HepG2 (cell line): ENCODE data around the gene RPS19BP1. TPM values are rescaled to one million over a fixed set of nuclear protein-coding genes. Genes with fewer than 3 reads are reported as not detected.

Source experiments
- GRHL1 ChIP-seq: sonication (generic); formaldehyde crosslinking; conservative IDR thresholded peaks from 2 replicates; pipeline ENCODE4 v1.8.0; 2022; ENCODE audit warnings: missing genetic modification reagents
- LCORL ChIP-seq, 2 experiments: fragments of 450-650 bp in 1 of 2; sonication (generic) in 1 of 2; formaldehyde crosslinking in 1 of 2; IDR thresholded peaks; 2 replicates each; pipeline versions ENCODE4 v1.5.0 to v1.6.1; 2017 to 2020; ENCODE audit warnings: antibody characterized with exemption in 1 of 2, missing genetic modification reagents in 1 of 2
- MLXIP ChIP-seq: sonication (generic); formaldehyde crosslinking; IDR thresholded peaks from 2 replicates; pipeline ENCODE4 v1.9.0; 2021; ENCODE audit warnings: missing genetic modification reagents, borderline replicate concordance
- RERE ChIP-seq: IDR thresholded peaks from 2 replicates; pipeline ENCODE4 v1.6.1; 2016; ENCODE audit warnings: low read depth, missing genetic modification reagents, missing compliant biosample characterization
- REST ChIP-seq, 2 experiments: IDR thresholded peaks; 2 replicates each; pipeline ENCODE4 v1.6.1; 2011 to 2012; ENCODE audit warnings: low read length in 2 of 2, borderline replicate concordance in 1 of 2, low read depth in 1 of 2, mild to moderate bottlenecking in 1 of 2, moderate library complexity in 1 of 2
- TMF1 ChIP-seq: sonication (generic); formaldehyde crosslinking; IDR thresholded peaks from 2 replicates; pipeline ENCODE4 v1.8.1; 2022; ENCODE audit warnings: low read depth, missing genetic modification reagents
- ZBTB42 ChIP-seq: sonication (generic); formaldehyde crosslinking; IDR thresholded peaks from 2 replicates; pipeline ENCODE4 v1.5.0; 2020; ENCODE audit warnings: mild to moderate bottlenecking, missing genetic modification reagents
- ZBTB7A ChIP-seq: sonication (generic); formaldehyde crosslinking; IDR thresholded peaks from 2 replicates; pipeline ENCODE4 v1.8.0; 2022; ENCODE audit warnings: mild to moderate bottlenecking, missing genetic modification reagents
- ZFAT ChIP-seq: sonication (generic); formaldehyde crosslinking; conservative IDR thresholded peaks from 2 replicates; pipeline ENCODE4 v1.8.1; 2023; ENCODE audit warnings: missing genetic modification reagents, inconsistent platforms
- ZFY ChIP-seq: sonication (generic); formaldehyde crosslinking; IDR thresholded peaks from 2 replicates; pipeline ENCODE4 v1.4.0; 2020; ENCODE audit warnings: missing genetic modification reagents
- ZMYM4 ChIP-seq: sonication (generic); formaldehyde crosslinking; IDR thresholded peaks from 2 replicates; pipeline ENCODE4 v1.8.1; 2023; ENCODE audit warnings: mild to moderate bottlenecking, missing genetic modification reagents
- ZNF17 ChIP-seq: sonication (generic); formaldehyde crosslinking; IDR thresholded peaks from 2 replicates; pipeline ENCODE4 v1.5.0; 2020; ENCODE audit warnings: mild to moderate bottlenecking, missing genetic modification reagents
- ZNF337 ChIP-seq: sonication (generic); formaldehyde crosslinking; IDR thresholded peaks from 2 replicates; pipeline ENCODE4 v1.5.1; 2020; ENCODE audit warnings: missing genetic modification reagents, low read depth, mild to moderate bottlenecking, borderline replicate concordance
- ZNF562 ChIP-seq: sonication (generic); formaldehyde crosslinking; IDR thresholded peaks from 2 replicates; pipeline ENCODE4 v1.8.0; 2022; ENCODE audit warnings: missing genetic modification reagents, borderline replicate concordance
- ZNF674 ChIP-seq: sonication (generic); formaldehyde crosslinking; IDR thresholded peaks from 2 replicates; pipeline ENCODE4 v1.5.0; 2020; ENCODE audit warnings: low read depth, mild to moderate bottlenecking, missing genetic modification reagents
- ZSCAN20 ChIP-seq: sonication (generic); formaldehyde crosslinking; IDR thresholded peaks from 2 replicates; pipeline ENCODE4 v1.4.0; 2020; ENCODE audit warnings: missing genetic modification reagents, mild to moderate bottlenecking, borderline replicate concordance
- polyA plus RNA-seq, 8 experiments: library from polyadenylated mRNA; depleted of rRNA in 3 of 8; stranded (reverse) in 7 of 8; unstranded in 1 of 8; fragments of >200 nt; fragmentation: Illumina TruSeq in 4 of 8; extraction: Trizol in 4 of 8; gene quantifications; 2 replicates each; pipeline versions ENCODE4 v1.2.1 to v1.2.3, GENCODE V29; 2011 to 2016; ENCODE audit warnings: low read depth in 4 of 8, missing spikeins in 1 of 8, mixed read lengths in 1 of 8; ENCODE audit not compliant: insufficient read depth in 1 of 8
- total RNA-seq, 5 experiments: library from RNA; depleted of rRNA; stranded (reverse); fragments of >200 nt; fragmentation: Illumina TruSeq; extraction: Trizol; gene quantifications; 2 replicates each; pipeline ENCODE4 v1.2.3, GENCODE V29; 2016; ENCODE audit warnings: low read depth in 1 of 5

The RPS19BP1 gene
- total and polyA plus RNA-seq, 2 of the 13 experiments (the other 11 are each of a cell fraction or from before 2014, with no cell fraction given): 44.3 to 81.3 TPM

GRCh38 chr22:39501644-39502108 lies 30.9 kb downstream of the RPS19BP1 start (continued):
- TF ChIP-seq MLXIP (CRISPR knock-in tag): no peak
- TF ChIP-seq ZNF562: no peak
- no peak for TF ChIP-seq ZFY (CRISPR knock-in tag)
- TF ChIP-seq GRHL1 (CRISPR knock-in tag): no peak
- TF ChIP-seq ZMYM4 (CRISPR knock-in tag): no peak
- no peak for TF ChIP-seq ZNF674 (CRISPR knock-in tag)
- no peak for TF ChIP-seq ZNF17 (CRISPR knock-in tag)
- TF ChIP-seq RERE (CRISPR knock-in tag): no peak
- TF ChIP-seq ZBTB7A (CRISPR knock-in tag): no peak
- TF ChIP-seq ZSCAN20 (CRISPR knock-in tag): no peak
- TF ChIP-seq TMF1 (CRISPR knock-in tag): no peak
- no peak for TF ChIP-seq ZBTB42 (CRISPR knock-in tag)
- TF ChIP-seq ZFAT: no peak
- no peak for TF ChIP-seq LCORL (IDR thresholded peaks at IDR 0.05)
- 0 out of 2 replicates have a peak, but pooled peaks have one; percentile 53 for TF ChIP-seq LCORL (CRISPR knock-in tag; IDR thresholded peaks at IDR 0.05)
- no peak for TF ChIP-seq ZNF337
- no peak for TF ChIP-seq REST (IDR thresholded peaks at IDR 0.05; ENCODE audit: borderline replicate concordance in 1 of 2, low read depth in 1 of 2, low read length in 2 of 2)
